HL-60 (cell line): Measurements from ENCODE around the gene IFRD1.

Source experiments
- DNase-seq, 2 experiments: peaks; one replicate each; pipeline ENCODE4 v3.0.0-alpha.2; 2010 to 2020; ENCODE audit warnings: low read depth in 1 of 2, low spot score in 1 of 2
- H3K27ac ChIP-seq: fragments of 250-450 bp; sonication (Bioruptor Pico); replicated peaks from 2 replicates; pipeline ENCODE4 v1.5.1; 2020; ENCODE audit warnings: mild to moderate bottlenecking, moderate library complexity
- H3K27me3 ChIP-seq: fragments of 250-450 bp; sonication (Bioruptor Pico); 2 replicates; pipeline ENCODE4 v1.5.1; 2021; ENCODE audit warnings: mild to moderate bottlenecking, moderate library complexity; ENCODE audit not compliant: insufficient read depth, poor library complexity, severe bottlenecking
- H3K4me3 ChIP-seq: replicated peaks from 2 replicates; pipeline ENCODE4 v1.5.1; 2011; ENCODE audit warnings: mild to moderate bottlenecking, control low read depth, low read length; ENCODE audit not compliant: insufficient read depth
- CTCF ChIP-seq: IDR thresholded peaks from one replicate; pipeline ENCODE4 v1.5.1; 2011; ENCODE audit warnings: low read length, control low read depth, inconsistent platforms; ENCODE audit not compliant: insufficient read depth
- GABPA ChIP-seq: IDR thresholded peaks from 2 replicates; pipeline ENCODE4 v1.6.1; 2012; ENCODE audit warnings: low read depth
- POLR2AphosphoS5 ChIP-seq: IDR thresholded peaks from 2 replicates; pipeline ENCODE4 v1.6.1; 2012; ENCODE audit warnings: low read depth
- SPI1 ChIP-seq: IDR thresholded peaks from 2 replicates; pipeline ENCODE4 v1.6.1; 2012; ENCODE audit warnings: low read depth, mild to moderate bottlenecking, borderline replicate concordance
- TF ChIP-seq, protein P1 (sequence below): IDR thresholded peaks from 2 replicates; pipeline ENCODE4 v1.6.1; 2012; ENCODE audit warnings: low read depth; ENCODE audit not compliant: insufficient replicate concordance

IFRD1 gene

DNA sequence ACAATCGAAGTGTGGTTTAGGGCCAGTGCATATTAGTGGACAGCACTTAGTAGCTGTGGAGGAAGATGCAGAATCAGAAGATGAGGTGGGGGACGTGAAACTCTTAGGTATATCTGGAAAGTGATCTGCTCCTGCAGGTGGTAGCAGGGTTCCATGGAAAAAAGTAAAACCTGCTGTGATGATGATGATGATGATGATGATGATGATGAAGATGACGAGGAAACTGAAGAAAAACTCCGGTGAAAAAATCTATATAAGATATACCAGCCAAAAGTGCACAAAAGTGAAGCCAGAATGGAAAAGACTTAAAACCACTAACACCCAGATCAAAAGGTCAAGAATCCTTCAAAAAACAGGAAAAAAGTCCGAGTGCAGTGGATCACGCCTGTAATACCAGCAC is 70.5 kb downstream of the IFRD1 start:
- Histone ChIP-seq H3K4me3 (no peak overlapping the region), H3K27ac (no peak overlapping the region), H3K27me3 (no peaks in the 10 kb centered on the region)
- DNase-seq, result no peak
- TF ChIP-seq CTCF (no peak), SPI1 (no peak), POLR2AphosphoS5 (no peak), GABPA (no peak)
- TF ChIP-seq, protein P1, sequence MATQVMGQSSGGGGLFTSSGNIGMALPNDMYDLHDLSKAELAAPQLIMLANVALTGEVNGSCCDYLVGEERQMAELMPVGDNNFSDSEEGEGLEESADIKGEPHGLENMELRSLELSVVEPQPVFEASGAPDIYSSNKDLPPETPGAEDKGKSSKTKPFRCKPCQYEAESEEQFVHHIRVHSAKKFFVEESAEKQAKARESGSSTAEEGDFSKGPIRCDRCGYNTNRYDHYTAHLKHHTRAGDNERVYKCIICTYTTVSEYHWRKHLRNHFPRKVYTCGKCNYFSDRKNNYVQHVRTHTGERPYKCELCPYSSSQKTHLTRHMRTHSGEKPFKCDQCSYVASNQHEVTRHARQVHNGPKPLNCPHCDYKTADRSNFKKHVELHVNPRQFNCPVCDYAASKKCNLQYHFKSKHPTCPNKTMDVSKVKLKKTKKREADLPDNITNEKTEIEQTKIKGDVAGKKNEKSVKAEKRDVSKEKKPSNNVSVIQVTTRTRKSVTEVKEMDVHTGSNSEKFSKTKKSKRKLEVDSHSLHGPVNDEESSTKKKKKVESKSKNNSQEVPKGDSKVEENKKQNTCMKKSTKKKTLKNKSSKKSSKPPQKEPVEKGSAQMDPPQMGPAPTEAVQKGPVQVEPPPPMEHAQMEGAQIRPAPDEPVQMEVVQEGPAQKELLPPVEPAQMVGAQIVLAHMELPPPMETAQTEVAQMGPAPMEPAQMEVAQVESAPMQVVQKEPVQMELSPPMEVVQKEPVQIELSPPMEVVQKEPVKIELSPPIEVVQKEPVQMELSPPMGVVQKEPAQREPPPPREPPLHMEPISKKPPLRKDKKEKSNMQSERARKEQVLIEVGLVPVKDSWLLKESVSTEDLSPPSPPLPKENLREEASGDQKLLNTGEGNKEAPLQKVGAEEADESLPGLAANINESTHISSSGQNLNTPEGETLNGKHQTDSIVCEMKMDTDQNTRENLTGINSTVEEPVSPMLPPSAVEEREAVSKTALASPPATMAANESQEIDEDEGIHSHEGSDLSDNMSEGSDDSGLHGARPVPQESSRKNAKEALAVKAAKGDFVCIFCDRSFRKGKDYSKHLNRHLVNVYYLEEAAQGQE, result no peak

DNA sequence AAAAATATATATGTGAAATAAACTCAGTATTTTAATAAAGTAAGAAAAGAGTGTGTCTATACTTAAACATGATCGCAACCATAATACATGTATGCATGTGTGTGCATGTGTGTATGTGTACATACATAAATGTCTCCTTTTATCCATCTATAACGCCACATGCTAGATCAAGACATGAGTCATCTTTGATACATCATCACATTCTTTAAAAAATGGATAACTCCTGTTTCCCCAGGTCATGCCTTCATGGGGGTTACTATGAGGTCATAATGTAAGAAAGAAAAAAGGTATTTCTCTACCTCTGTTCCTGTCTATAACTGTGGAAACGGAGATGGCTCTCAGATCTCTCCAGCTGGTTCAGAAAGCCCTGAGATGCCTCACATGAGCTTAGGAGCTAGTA is 71.7 kb downstream of the IFRD1 start:
- TF ChIP-seq GABPA (no peak), POLR2AphosphoS5 (no peak), SPI1 (no peak), CTCF (no peak)
- TF ChIP-seq, protein P1, result no peak
- Histone ChIP-seq H3K27me3 (no peaks in the 10 kb centered on the region), H3K27ac (no peak overlapping the region), H3K4me3 (no peak overlapping the region)
- no peak for DNase-seq

GRCh38 chr7:112523871-112524270 is 73.6 kb downstream of the IFRD1 start:
- DNase-seq, result no peak
- TF ChIP-seq CTCF (no peak), POLR2AphosphoS5 (no peak), SPI1 (no peak)

More at GRCh38 chr7:112523871-112524270, 73.6 kb downstream of the IFRD1 start:
- H3K27me3 ChIP-seq, result no peaks in the 10 kb centered on the region
- H3K4me3 ChIP-seq, result no peak overlapping the region
- no peak overlapping the region for H3K27ac ChIP-seq
